Pancreas (tissue), 10 donors: ENCODE data around the gene SPATS2L. TPM values are rescaled to one million over a fixed set of nuclear protein-coding genes. Genes with fewer than 3 reads are reported as not detected.

Source experiments
- ATAC-seq, 4 donors: fragments of 200-7000 bp; cut with Tn5 transposase; one replicate each; pipeline versions ENCODE4 v1.8.0 to v1.9.1; 2020; ENCODE audit warnings: mild to moderate bottlenecking in 4 of 4, moderate library complexity in 4 of 4
- DNase-seq, 6 donors: peaks; one replicate each; pipeline ENCODE4 v3.0.0-alpha.2; 2020
- FAIRE-seq: peaks from 2 replicates; lab custom pipeline; 2012; peaks lifted over from hg19 to GRCh38; lab: Jason Lieb, UNC
- H3K27ac ChIP-seq, 4 donors: fragments of 200-600 bp; sonication (generic); 1 replicate in 3 of 4; 2 replicates in 1 of 4; pipeline versions ENCODE4 v1.5.0 to v1.8.0; 2020
- H3K27me3 ChIP-seq, 4 donors: fragments of 200-600 bp; one replicate each; pipeline ENCODE4 v1.8.0; 2021
- H3K36me3 ChIP-seq, 3 donors: fragments of 200-600 bp; sonication (generic) in 1 of 3; one replicate each; pipeline versions ENCODE4 v1.5.0 to v1.8.0; 2020 to 2021
- H3K4me1 ChIP-seq, 3 donors: fragments of 200-600 bp; one replicate each; pipeline ENCODE4 v1.8.0; 2021
- H3K4me3 ChIP-seq, 4 donors: fragments of 200-600 bp; sonication (generic) in 2 of 4; one replicate each; pipeline versions ENCODE4 v1.5.0 to v1.8.0; 2020 to 2021
- H3K9me3 ChIP-seq, 4 donors: fragments of 200-600 bp; one replicate each; pipeline ENCODE4 v1.8.0; 2021
- WGBS, 2 donors: extraction: QIAGEN DNeasy Blood & Tissue Kit; methylation state at CpG; one replicate each; pipeline ENCODE4 v1.1.7; 2013; 5-methylcytosine and 5-hydroxymethylcytosine counted together
- intact Hi-C, 3 donors: fragments of 100-400 bp; cut with DNase I; formaldehyde crosslinking; loops; one replicate each; pipeline versions ENCODE4 v1.11.1 to v1.14.2; 2022
- polyA plus RNA-seq, 2 donors: library from polyadenylated mRNA; stranded (reverse); fragments of 200-250 nt; gene quantifications; one replicate each; pipeline ENCODE4 v1.2.3, GENCODE V29; 2013
- total RNA-seq, 6 donors: library from RNA; stranded (reverse); fragmentation: NEBNext Ultra II Directional in 4 of 6; extraction: Animal tissue kit (Norgen Biotek cat#: 25700) in 4 of 6; gene quantifications; one replicate each; pipeline versions ENCODE4 v1.2.1 to v1.2.4, GENCODE V29; 2021 to 2023
- TF ChIP-seq, protein P1 (sequence below), 4 donors: fragments of 200-600 bp; sonication (generic) in 3 of 4; IDR thresholded peaks; one replicate each; pipeline versions ENCODE4 v1.5.0 to v1.8.0; 2021; ENCODE audit warnings: antibody characterized with exemption in 4 of 4
- donor health status: healthy with polysubstance abuse.
- donor health status: DM: no; HTN: no; CAD: no; lungs with moderate emphysema.
- donor health status: DM: no; HTN: no; CAD: no.
- donor health status: control.
- donor health status: control.
- donor health status: Bipolar disorder and iron deficiency.
- donor health status: DM: yes; HTN: yes; CAD: no.
- donor health status: DM: no; HTN: no; CAD: no.
- donor health status: DM: no; HTN: no; CAD: no.
- donor health status: DM: yes; HTN: yes; CAD: no.

SPATS2L gene
- total and polyA plus RNA-seq, 8 donors = 28.8 to 87.0 (median 40.8) TPM

DNA sequence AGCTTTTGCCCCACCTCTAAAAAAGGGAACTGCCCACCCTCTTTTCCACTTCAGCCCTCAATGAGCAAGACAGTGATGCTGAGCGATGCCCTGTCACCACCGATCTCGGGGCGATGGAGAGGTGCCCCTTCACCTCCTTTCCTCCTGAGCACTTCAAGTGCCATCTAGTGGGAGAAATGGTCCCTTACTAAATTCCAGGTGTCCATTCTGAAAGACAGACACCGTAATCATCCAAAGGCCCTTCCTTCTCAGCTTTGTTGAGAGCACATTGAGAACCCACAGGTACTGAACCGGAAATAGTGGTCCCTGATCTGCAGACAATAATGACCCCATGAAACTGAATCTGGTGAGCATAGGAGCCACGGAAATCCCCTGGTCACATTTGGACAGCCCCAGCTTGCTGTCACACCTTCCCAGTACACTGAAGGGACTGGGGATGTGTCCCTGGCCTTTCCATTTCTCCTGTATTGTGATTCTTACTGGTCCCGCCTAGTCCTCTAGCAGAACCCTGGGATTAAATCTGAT, 164.9 kb downstream of the SPATS2L start:
- H3K4me3 ChIP-seq = no peak overlapping the region
- 67 to 68% methylated on average over 8 of the region's 8 CpGs for WGBS, 2 donors
- H3K27me3 ChIP-seq = no peaks in the 10 kb centered on the region
- DNase-seq = no peak
- no peaks in the 10 kb centered on the region for H3K4me1 ChIP-seq
- intact Hi-C loops = loop anchor here (10.0 kb wide), 3 partner anchors 477 to 497 kb away; no protein-coding TSS in a partner anchor
- FAIRE-seq = no peak
- H3K36me3 ChIP-seq = peaks cover 0 to 23% (median 0%) of the 10 kb centered on the region in 3 donors
- no peaks in the 10 kb centered on the region for H3K9me3 ChIP-seq
- TF ChIP-seq, protein P1, sequence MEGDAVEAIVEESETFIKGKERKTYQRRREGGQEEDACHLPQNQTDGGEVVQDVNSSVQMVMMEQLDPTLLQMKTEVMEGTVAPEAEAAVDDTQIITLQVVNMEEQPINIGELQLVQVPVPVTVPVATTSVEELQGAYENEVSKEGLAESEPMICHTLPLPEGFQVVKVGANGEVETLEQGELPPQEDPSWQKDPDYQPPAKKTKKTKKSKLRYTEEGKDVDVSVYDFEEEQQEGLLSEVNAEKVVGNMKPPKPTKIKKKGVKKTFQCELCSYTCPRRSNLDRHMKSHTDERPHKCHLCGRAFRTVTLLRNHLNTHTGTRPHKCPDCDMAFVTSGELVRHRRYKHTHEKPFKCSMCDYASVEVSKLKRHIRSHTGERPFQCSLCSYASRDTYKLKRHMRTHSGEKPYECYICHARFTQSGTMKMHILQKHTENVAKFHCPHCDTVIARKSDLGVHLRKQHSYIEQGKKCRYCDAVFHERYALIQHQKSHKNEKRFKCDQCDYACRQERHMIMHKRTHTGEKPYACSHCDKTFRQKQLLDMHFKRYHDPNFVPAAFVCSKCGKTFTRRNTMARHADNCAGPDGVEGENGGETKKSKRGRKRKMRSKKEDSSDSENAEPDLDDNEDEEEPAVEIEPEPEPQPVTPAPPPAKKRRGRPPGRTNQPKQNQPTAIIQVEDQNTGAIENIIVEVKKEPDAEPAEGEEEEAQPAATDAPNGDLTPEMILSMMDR (IDR thresholded peaks at IDR 0.05) = peak in 1 of 4 donors; percentile 22
- ATAC-seq = peak in 3 of 4 donors; percentile 25 to 53 (median 52)
- H3K27ac ChIP-seq = no peak overlapping the region

DNA sequence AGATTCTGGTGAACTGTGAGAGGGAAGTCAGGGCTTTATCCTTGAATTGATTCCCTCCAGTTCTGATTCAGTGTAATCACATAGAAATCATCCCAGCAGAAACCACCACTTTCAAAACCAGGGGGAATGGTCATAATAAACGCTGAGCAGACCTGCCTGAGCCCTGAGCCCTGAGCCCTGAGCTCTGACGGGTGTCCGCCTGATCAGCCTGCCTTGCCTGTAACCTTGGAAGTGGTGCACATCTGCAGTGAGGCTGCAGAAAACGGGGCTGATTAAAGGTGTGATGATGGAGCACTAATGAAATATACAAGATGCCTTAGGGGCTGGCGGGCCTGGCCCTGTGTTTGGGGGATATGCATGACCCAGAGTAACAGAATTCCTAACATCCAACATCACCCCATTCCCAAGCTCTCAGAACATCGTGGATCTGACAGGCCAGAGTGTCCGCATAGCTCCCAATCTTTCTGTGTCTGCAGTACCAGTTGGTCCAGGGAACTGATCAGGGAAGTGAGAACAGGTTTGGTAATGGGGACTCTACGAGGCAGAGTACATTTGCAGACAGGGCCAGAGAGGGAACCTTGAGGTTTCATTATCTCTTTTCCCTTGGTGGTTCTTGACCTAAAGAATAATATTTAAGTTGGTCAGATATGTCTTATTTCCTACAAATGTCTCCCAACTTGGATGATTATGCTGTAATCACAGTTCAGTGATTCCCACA, 165.6 kb downstream of the SPATS2L start:
- peaks cover 0 to 23% (median 0%) of the 10 kb centered on the region in 3 donors for H3K36me3 ChIP-seq

DNA sequence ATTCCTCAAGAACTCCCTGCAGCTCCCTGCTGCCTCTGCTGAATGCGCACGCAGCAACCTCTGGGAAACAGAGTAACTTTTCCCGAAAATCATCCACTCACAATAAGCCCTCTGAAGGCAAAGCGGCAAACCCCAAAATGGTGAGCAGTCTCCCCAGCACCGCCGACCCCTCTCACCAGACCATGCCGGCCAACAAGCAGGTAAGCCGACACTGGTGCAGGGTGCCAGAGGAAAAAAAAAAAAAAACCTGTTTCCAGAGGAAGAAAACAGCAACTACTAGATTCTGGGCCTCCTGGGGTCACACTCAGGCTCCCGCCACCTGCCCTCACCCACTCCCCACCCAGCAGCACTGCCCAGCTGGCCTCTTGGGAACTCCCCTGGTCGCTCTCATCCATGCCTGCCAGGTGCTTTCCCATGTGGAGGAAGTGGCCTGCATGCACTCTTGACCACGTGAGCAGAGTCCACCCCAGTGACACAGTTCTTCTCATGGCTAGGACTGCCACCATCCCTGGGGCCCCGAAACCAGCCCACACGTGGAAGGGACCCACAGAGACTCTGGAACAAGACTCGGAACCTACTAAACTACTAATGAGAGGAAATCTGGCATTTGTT, 166.5 kb downstream of the SPATS2L start:
- Histone ChIP-seq H3K9me3 (no peaks in the 10 kb centered on the region), H3K27me3 (no peaks in the 10 kb centered on the region), H3K4me3 (no peak overlapping the region), H3K27ac (no peak overlapping the region), H3K4me1 (no peaks in the 10 kb centered on the region), H3K36me3 (peaks cover 0 to 23% (median 2%) of the 10 kb centered on the region in 3 donors)
- TF ChIP-seq, protein P1 (IDR thresholded peaks at IDR 0.05) = no peak
- no peak for FAIRE-seq
- WGBS, 2 donors = 90 to 91% methylated on average over 14 of the region's 14 CpGs
- DNase-seq = no peak
- intact Hi-C loops = loop anchor here (10.0 kb wide), 3 partner anchors 478 to 498 kb away; no protein-coding TSS in a partner anchor
- ATAC-seq = peak in 3 of 4 donors; percentile 20 to 63 (median 24)

More for the DNA sequence above, 165.6 kb downstream of the SPATS2L start:
- Histone ChIP-seq H3K4me1 (no peaks in the 10 kb centered on the region), H3K27ac (no peak overlapping the region), H3K4me3 (no peak overlapping the region), H3K27me3 (no peaks in the 10 kb centered on the region), H3K9me3 (no peaks in the 10 kb centered on the region)
- DNase-seq = no peak
- intact Hi-C loops = loop anchor here (10.0 kb wide), 3 partner anchors 477 to 497 kb away; no protein-coding TSS in a partner anchor
- ATAC-seq = no peak
- 81 to 90% methylated on average over 8 of the region's 8 CpGs for WGBS, 2 donors
- TF ChIP-seq, protein P1 (IDR thresholded peaks at IDR 0.05) = no peak
- FAIRE-seq = no peak

DNA sequence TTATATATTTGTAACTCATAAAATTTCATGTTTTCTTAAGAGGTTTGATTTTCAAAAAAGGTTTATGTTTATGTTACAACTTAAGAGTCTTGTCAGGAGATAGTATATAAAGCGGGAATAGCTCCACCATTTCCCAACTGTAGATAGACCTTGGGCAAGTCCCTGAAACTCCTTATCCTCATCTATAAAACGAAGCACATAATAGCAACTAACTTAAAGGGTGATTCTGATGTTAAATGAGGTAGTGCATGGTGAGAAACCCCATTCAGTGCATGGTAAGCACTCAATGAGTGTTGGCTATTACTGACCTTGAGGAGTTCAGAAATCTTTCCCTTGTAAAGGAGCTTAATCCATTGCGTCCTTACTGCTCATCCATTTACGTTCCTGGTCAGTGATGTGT, 169.3 kb downstream of the SPATS2L start:
- H3K4me1 ChIP-seq = no peaks in the 10 kb centered on the region
- ATAC-seq (no peak), FAIRE-seq (no peak), DNase-seq (no peak)
- intact Hi-C loops = loop anchor here (10.0 kb wide), 3 partner anchors 481 to 501 kb away; no protein-coding TSS in a partner anchor
- 81 to 86% methylated on average over 4 of the region's 4 CpGs for WGBS, 2 donors
- no peaks in the 10 kb centered on the region for H3K27me3 ChIP-seq
- H3K9me3 ChIP-seq = no peaks in the 10 kb centered on the region
- TF ChIP-seq, protein P1 (IDR thresholded peaks at IDR 0.05) = no peak
- H3K4me3 ChIP-seq = no peak overlapping the region
- H3K27ac ChIP-seq = no peak overlapping the region
- H3K36me3 ChIP-seq = peaks cover 0 to 23% (median 6%) of the 10 kb centered on the region in 3 donors
